A673 (cell line): ENCODE measurements around the gene GRAMD2B. TPM values are rescaled to one million over a fixed set of nuclear protein-coding genes. Genes with fewer than 3 reads are reported as not detected.

Experiments used
- BruUV-seq: library from RNA; stranded (reverse); fragments of 400-500 nt; replicated peaks from 2 replicates; lab custom pipeline; 2021; lab: Mats Ljungman, UMichigan
- CTCF ChIA-PET: fragments of 300-600 bp; sonication (Branson Sonifier 250); formaldehyde crosslinking; loops from one replicate; lab custom pipeline; 2022; ENCODE audit warnings: antibody characterized with exemption; lab: Charles Lee
- POLR2A ChIA-PET: fragments of 300-600 bp; sonication (Branson Sonifier 250); formaldehyde crosslinking; loops from one replicate; lab custom pipeline; 2022; ENCODE audit warnings: antibody characterized with exemption; ENCODE audit not compliant: low non-redundant PET; lab: Charles Lee
- DNase-seq: peaks from one replicate; pipeline ENCODE4 v3.0.0-alpha.2; 2015; ENCODE audit warnings: low spot score
- H3K27ac ChIP-seq: fragments of 200-600 bp; sonication (generic); 2 replicates; pipeline ENCODE4 v1.5.1; 2016; ENCODE audit warnings: mixed run types, low read depth, mild to moderate bottlenecking, mixed read lengths, antibody characterized with exemption, low read length; ENCODE audit not compliant: poor library complexity, severe bottlenecking
- H3K27me3 ChIP-seq: fragments of 200-600 bp; sonication (generic); replicated peaks from 2 replicates; pipeline ENCODE4 v1.6.1; 2017; ENCODE audit warnings: mixed run types, low read depth, mild to moderate bottlenecking, mixed read lengths, antibody characterized with exemption, low read length; ENCODE audit not compliant: insufficient read depth, poor library complexity
- H3K36me3 ChIP-seq: fragments of 200-600 bp; sonication (generic); 2 replicates; pipeline ENCODE4 v1.6.1; 2016; ENCODE audit warnings: mixed run types, mild to moderate bottlenecking, mixed read lengths, antibody characterized with exemption, low read length; ENCODE audit not compliant: insufficient read depth, poor library complexity, severe bottlenecking
- H3K4me1 ChIP-seq: fragments of 200-600 bp; sonication (generic); 2 replicates; pipeline ENCODE4 v1.6.1; 2017; ENCODE audit warnings: mixed run types, mild to moderate bottlenecking, mixed read lengths, antibody characterized with exemption, low read length; ENCODE audit not compliant: insufficient read depth, poor library complexity, severe bottlenecking
- H3K4me3 ChIP-seq: fragments of 200-600 bp; sonication (generic); 2 replicates; pipeline ENCODE4 v1.5.1; 2016; ENCODE audit warnings: low read depth, mixed run types, mild to moderate bottlenecking, mixed read lengths, low read length; ENCODE audit not compliant: poor library complexity, severe bottlenecking
- H3K9me3 ChIP-seq: fragments of 200-600 bp; sonication (generic); 2 replicates; pipeline ENCODE4 v1.6.1; 2016; ENCODE audit warnings: mixed run types, low read depth, mild to moderate bottlenecking, mixed read lengths, antibody characterized with exemption, low read length; ENCODE audit not compliant: poor library complexity, severe bottlenecking
- CTCF ChIP-seq: fragments of 300-800, 200-600 bp; sonication (generic); conservative IDR thresholded peaks from 2 replicates; pipeline ENCODE4 v1.5.1; 2017; ENCODE audit warnings: low read depth, mild to moderate bottlenecking, antibody characterized with exemption, low read length, moderate library complexity, mixed read lengths
- EZH2 ChIP-seq: fragments of 200-600 bp; sonication (generic); IDR thresholded peaks from 2 replicates; pipeline ENCODE4 v1.6.1; 2017; ENCODE audit warnings: borderline replicate concordance, low read depth, mild to moderate bottlenecking, mixed read lengths, antibody characterized with exemption, low read length; ENCODE audit not compliant: poor library complexity, severe bottlenecking
- intact Hi-C: fragments of 100-400 bp; cut with micrococcal nuclease; formaldehyde crosslinking; loops from one replicate; pipeline ENCODE4 v1.10.0; 2022; ENCODE audit not compliant: unreplicated experiment
- total RNA-seq: library from RNA; stranded (reverse); gene quantifications from 2 replicates; pipeline ENCODE4 v1.2.3, GENCODE V29; 2021

GRAMD2B gene
- total RNA-seq, 1 experiment from 2014 or later = 2.6 TPM

- Histone ChIP-seq H3K27me3 (peaks cover 19% of the 10 kb centered on the region), H3K36me3 (no peaks in the 10 kb centered on the region), H3K27ac (no peak overlapping the region), H3K4me3 (no peak overlapping the region), H3K9me3 (no peaks in the 10 kb centered on the region), H3K4me1 (no peaks in the 10 kb centered on the region)
- BruUV-seq = no TSS peak
- no peak for DNase-seq
- ChIA-PET CTCF (no interaction called here), POLR2A (no interaction called here)
- no peak for TF ChIP-seq EZH2
- intact Hi-C loops = no loop called here
These were observed 58.0 kb downstream of the GRAMD2B start for GRCh38 chr5:126481243-126481642.

GRCh38 chr5:126482591-126482990 lies 59.4 kb downstream of the GRAMD2B start:
- DNase-seq = no peak
- Histone ChIP-seq H3K9me3 (no peaks in the 10 kb centered on the region), H3K36me3 (no peaks in the 10 kb centered on the region), H3K4me3 (no peak overlapping the region), H3K4me1 (no peaks in the 10 kb centered on the region), H3K27me3 (peaks cover 28% of the 10 kb centered on the region), H3K27ac (no peak overlapping the region)
- POLR2A ChIA-PET = no interaction called here
- TF ChIP-seq CTCF (no peak), EZH2 (no peak)
- intact Hi-C loops = no loop called here
- CTCF ChIA-PET = no interaction called here
- no TSS peak for BruUV-seq

GRCh38 chr5:126483156-126483555 lies 59.9 kb downstream of the GRAMD2B start:
- Histone ChIP-seq H3K27ac (no peak overlapping the region), H3K4me3 (no peak overlapping the region), H3K4me1 (peaks cover 3% of the 10 kb centered on the region), H3K36me3 (no peaks in the 10 kb centered on the region), H3K27me3 (peaks cover 28% of the 10 kb centered on the region), H3K9me3 (no peaks in the 10 kb centered on the region)
- intact Hi-C loops = no loop called here
- no peak for DNase-seq
- TF ChIP-seq CTCF (no peak), EZH2 (no peak)
- CTCF ChIA-PET = no interaction called here
- no TSS peak for BruUV-seq
- POLR2A ChIA-PET = no interaction called here

- Histone ChIP-seq H3K9me3 (no peaks in the 10 kb centered on the region), H3K4me3 (no peak overlapping the region), H3K4me1 (peaks cover 14% of the 10 kb centered on the region), H3K36me3 (no peaks in the 10 kb centered on the region), H3K27me3 (peaks cover 28% of the 10 kb centered on the region), H3K27ac (no peak overlapping the region)
- DNase-seq = no peak
- TF ChIP-seq EZH2 (no peak), CTCF (no peak)
- ChIA-PET CTCF (no interaction called here), POLR2A (no interaction called here)
- BruUV-seq = no TSS peak
- intact Hi-C loops = no loop called here
These were observed 61.0 kb downstream of the GRAMD2B start for GRCh38 chr5:126484253-126484652.
